Measurements from ENCODE around the gene HRAS. TPM values are rescaled to one million over a fixed set of nuclear protein-coding genes. Genes with fewer than 3 reads are reported as not detected.

The HRAS gene
- total and polyA plus RNA-seq, 10 of the 15 experiments (the other 5 are each of a cell fraction or from before 2014, with no cell fraction given), result 2.8 to 72.4 (median 31.7) TPM

DNA sequence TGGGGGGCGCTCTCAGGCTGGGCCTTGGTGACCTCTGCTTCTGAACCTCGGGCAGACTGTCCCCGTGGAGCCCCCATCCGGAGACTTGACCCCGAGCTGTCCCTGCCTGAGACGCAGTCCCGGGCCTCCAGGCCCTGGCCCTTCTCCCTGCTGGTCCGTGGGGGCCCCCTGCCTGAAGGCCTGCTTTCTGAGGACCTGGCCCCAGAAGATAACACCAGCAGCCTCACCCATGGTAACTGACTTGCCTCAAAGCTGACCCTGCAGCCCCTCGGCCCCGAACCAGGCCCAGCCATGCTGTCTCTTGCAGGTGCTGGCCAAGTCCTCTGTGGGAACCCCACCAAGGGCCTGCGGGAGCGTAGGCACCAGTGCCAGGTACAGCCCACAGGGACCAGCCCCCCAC is 16.2 kb upstream of the HRAS start:
- SMC1A ChIA-PET (ENCODE audit: uncharacterized antibody, unreplicated experiment), result no interaction called here
- Histone ChIP-seq H3K79me2 (ENCODE audit: control insufficient read depth, insufficient read depth, low read length) (no peaks in the 10 kb centered on the region), H3K4me3 (no peak overlapping the region), H3K27ac (ENCODE audit: control insufficient read depth, insufficient read depth) (no peak overlapping the region), H3K4me2 (ENCODE audit: control insufficient read depth, insufficient read depth) (no peak overlapping the region), H3K27me3 (replicated peaks in 1 of 2; ENCODE audit: control insufficient read depth in 2 of 2, insufficient read depth in 2 of 2, low read length in 1 of 2) (no peaks in the 10 kb centered on the region; a peak in 1 of 4 replicates), H3K36me3 (ENCODE audit: control insufficient read depth in 2 of 2, insufficient read depth in 2 of 2, low read length in 1 of 2) (no peaks in the 10 kb centered on the region), H3K4me1 (ENCODE audit: control insufficient read depth, insufficient read depth, low read length) (no peaks in the 10 kb centered on the region), H3K9me3 (replicated peaks; ENCODE audit: control insufficient read depth, insufficient read depth, low read length) (no peaks in the 10 kb centered on the region), H3K9ac (ENCODE audit: control insufficient read depth, insufficient read depth, low read length) (no peak overlapping the region), H2AFZ (ENCODE audit: control insufficient read depth, low read depth, low read length) (no peak overlapping the region), H4K20me1 (ENCODE audit: control insufficient read depth, insufficient read depth) (no peaks in the 10 kb centered on the region)
- ATAC-seq, result no peak
- CTCF ChIA-PET, result no interaction called here
- BruUV-seq (replicated peaks), result no TSS peak
- FAIRE-seq, result no peak
- WGBS (ENCODE audit: insufficient coverage, insufficient replicate concordance, low lambda C conversion rate, missing lambda C conversion rate), result 77% methylated on average over 12 of the region's 12 CpGs
- in situ Hi-C loops (cut with MboI), result no loop called here
- intact Hi-C loops (cut with micrococcal nuclease; ENCODE audit: unreplicated experiment), result no loop called here
- no peak for DNase-seq (ENCODE audit: low read depth, low spot score)
- POLR2A ChIA-PET, result no interaction called here
- RAD21 ChIA-PET (ENCODE audit: unreplicated experiment), result interaction anchor here (1.0 kb wide), 1 partner anchor 174 kb away, joined by 6 read pairs; no protein-coding TSS in a partner anchor
- TF ChIP-seq RELA (IDR thresholded peaks at IDR 0.05; ENCODE audit: borderline replicate concordance, partially characterized antibody), result no peak
- TF ChIP-seq IKZF1 (conservative IDR thresholded peaks at IDR 0.05), result no peak
- TF ChIP-seq, protein P1, sequence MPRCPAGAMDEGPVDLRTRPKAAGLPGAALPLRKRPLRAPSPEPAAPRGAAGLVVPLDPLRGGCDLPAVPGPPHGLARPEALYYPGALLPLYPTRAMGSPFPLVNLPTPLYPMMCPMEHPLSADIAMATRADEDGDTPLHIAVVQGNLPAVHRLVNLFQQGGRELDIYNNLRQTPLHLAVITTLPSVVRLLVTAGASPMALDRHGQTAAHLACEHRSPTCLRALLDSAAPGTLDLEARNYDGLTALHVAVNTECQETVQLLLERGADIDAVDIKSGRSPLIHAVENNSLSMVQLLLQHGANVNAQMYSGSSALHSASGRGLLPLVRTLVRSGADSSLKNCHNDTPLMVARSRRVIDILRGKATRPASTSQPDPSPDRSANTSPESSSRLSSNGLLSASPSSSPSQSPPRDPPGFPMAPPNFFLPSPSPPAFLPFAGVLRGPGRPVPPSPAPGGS (IDR thresholded peaks at IDR 0.05; ENCODE audit: borderline replicate concordance, insufficient read depth, low read depth, low read length, poor library complexity, severe bottlenecking), result no peak
- TF ChIP-seq TCF12 (IDR thresholded peaks at IDR 0.05; ENCODE audit: low read depth, low read length), result no peak
- TF ChIP-seq MXI1 (IDR thresholded peaks at IDR 0.05; ENCODE audit: low read depth, low read length), result no peak
- no peak for TF ChIP-seq RUNX3 (IDR thresholded peaks at IDR 0.05; ENCODE audit: low read length)
- no peak for TF ChIP-seq CBX3 (IDR thresholded peaks at IDR 0.05; ENCODE audit: borderline replicate concordance, low read depth)
- no peak for TF ChIP-seq SREBF1 (IDR thresholded peaks at IDR 0.05; ENCODE audit: low read length)
- TF ChIP-seq, protein P2, sequence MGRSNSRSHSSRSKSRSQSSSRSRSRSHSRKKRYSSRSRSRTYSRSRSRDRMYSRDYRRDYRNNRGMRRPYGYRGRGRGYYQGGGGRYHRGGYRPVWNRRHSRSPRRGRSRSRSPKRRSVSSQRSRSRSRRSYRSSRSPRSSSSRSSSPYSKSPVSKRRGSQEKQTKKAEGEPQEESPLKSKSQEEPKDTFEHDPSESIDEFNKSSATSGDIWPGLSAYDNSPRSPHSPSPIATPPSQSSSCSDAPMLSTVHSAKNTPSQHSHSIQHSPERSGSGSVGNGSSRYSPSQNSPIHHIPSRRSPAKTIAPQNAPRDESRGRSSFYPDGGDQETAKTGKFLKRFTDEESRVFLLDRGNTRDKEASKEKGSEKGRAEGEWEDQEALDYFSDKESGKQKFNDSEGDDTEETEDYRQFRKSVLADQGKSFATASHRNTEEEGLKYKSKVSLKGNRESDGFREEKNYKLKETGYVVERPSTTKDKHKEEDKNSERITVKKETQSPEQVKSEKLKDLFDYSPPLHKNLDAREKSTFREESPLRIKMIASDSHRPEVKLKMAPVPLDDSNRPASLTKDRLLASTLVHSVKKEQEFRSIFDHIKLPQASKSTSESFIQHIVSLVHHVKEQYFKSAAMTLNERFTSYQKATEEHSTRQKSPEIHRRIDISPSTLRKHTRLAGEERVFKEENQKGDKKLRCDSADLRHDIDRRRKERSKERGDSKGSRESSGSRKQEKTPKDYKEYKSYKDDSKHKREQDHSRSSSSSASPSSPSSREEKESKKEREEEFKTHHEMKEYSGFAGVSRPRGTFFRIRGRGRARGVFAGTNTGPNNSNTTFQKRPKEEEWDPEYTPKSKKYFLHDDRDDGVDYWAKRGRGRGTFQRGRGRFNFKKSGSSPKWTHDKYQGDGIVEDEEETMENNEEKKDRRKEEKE (IDR thresholded peaks at IDR 0.05), result no peak
- TF ChIP-seq, protein P3, sequence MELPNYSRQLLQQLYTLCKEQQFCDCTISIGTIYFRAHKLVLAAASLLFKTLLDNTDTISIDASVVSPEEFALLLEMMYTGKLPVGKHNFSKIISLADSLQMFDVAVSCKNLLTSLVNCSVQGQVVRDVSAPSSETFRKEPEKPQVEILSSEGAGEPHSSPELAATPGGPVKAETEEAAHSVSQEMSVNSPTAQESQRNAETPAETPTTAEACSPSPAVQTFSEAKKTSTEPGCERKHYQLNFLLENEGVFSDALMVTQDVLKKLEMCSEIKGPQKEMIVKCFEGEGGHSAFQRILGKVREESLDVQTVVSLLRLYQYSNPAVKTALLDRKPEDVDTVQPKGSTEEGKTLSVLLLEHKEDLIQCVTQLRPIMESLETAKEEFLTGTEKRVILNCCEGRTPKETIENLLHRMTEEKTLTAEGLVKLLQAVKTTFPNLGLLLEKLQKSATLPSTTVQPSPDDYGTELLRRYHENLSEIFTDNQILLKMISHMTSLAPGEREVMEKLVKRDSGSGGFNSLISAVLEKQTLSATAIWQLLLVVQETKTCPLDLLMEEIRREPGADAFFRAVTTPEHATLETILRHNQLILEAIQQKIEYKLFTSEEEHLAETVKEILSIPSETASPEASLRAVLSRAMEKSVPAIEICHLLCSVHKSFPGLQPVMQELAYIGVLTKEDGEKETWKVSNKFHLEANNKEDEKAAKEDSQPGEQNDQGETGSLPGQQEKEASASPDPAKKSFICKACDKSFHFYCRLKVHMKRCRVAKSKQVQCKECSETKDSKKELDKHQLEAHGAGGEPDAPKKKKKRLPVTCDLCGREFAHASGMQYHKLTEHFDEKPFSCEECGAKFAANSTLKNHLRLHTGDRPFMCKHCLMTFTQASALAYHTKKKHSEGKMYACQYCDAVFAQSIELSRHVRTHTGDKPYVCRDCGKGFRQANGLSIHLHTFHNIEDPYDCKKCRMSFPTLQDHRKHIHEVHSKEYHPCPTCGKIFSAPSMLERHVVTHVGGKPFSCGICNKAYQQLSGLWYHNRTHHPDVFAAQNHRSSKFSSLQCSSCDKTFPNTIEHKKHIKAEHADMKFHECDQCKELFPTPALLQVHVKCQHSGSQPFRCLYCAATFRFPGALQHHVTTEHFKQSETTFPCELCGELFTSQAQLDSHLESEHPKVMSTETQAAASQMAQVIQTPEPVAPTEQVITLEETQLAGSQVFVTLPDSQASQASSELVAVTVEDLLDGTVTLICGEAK (IDR thresholded peaks at IDR 0.05; ENCODE audit: borderline replicate concordance), result no peak
- no peak for TF ChIP-seq KLF5 (IDR thresholded peaks at IDR 0.05; ENCODE audit: partially characterized antibody)
- no peak for TF ChIP-seq RCOR1 (conservative IDR thresholded peaks at IDR 0.05; ENCODE audit: low read depth, low read length)
- TF ChIP-seq, protein P4, sequence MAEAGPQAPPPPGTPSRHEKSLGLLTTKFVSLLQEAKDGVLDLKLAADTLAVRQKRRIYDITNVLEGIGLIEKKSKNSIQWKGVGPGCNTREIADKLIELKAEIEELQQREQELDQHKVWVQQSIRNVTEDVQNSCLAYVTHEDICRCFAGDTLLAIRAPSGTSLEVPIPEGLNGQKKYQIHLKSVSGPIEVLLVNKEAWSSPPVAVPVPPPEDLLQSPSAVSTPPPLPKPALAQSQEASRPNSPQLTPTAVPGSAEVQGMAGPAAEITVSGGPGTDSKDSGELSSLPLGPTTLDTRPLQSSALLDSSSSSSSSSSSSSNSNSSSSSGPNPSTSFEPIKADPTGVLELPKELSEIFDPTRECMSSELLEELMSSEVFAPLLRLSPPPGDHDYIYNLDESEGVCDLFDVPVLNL (IDR thresholded peaks at IDR 0.05; ENCODE audit: low read depth, low read length), result no peak
- TF ChIP-seq YY1 (IDR thresholded peaks at IDR 0.05; ENCODE audit: low read depth, low read length), result no peak
